Fibroblast of the aortic adventitia (primary cell): ENCODE data around the gene ZFP57. TPM values are rescaled to one million over a fixed set of nuclear protein-coding genes. Genes with fewer than 3 reads are reported as not detected.
A peak's percentile ranks its signal among the peaks of the same experiment; 100 is the strongest.

Experiments
- DNase-seq: peaks from one replicate; pipeline ENCODE4 v3.0.0-alpha.2; 2010; ENCODE audit warnings: low read depth
- H3K4me3 ChIP-seq: 2 replicates; pipeline ENCODE4 v1.5.1; 2011; ENCODE audit warnings: low read depth, mild to moderate bottlenecking, control low read depth, low read length, moderate library complexity
- CTCF ChIP-seq: IDR thresholded peaks from 2 replicates; pipeline ENCODE4 v1.5.1; 2011; ENCODE audit warnings: mild to moderate bottlenecking, low read length, control low read depth, inconsistent platforms; ENCODE audit not compliant: insufficient read depth
- total RNA-seq: library from RNA; depleted of rRNA; stranded (reverse); fragments of >200 nt; gene quantifications from 2 replicates; pipeline ENCODE4 v1.2.3, GENCODE V29; 2012; ENCODE audit warnings: low replicate concordance

Gene ZFP57
- total RNA-seq, 1 donor, result not detected

GRCh38 chr6:29647927-29648642 is 32.9 kb downstream of the ZFP57 start:
- peak; percentile 84 for TF ChIP-seq CTCF
- DNase-seq, result peak; percentile 61
- H3K4me3 ChIP-seq, result no peak overlapping the region

DNA sequence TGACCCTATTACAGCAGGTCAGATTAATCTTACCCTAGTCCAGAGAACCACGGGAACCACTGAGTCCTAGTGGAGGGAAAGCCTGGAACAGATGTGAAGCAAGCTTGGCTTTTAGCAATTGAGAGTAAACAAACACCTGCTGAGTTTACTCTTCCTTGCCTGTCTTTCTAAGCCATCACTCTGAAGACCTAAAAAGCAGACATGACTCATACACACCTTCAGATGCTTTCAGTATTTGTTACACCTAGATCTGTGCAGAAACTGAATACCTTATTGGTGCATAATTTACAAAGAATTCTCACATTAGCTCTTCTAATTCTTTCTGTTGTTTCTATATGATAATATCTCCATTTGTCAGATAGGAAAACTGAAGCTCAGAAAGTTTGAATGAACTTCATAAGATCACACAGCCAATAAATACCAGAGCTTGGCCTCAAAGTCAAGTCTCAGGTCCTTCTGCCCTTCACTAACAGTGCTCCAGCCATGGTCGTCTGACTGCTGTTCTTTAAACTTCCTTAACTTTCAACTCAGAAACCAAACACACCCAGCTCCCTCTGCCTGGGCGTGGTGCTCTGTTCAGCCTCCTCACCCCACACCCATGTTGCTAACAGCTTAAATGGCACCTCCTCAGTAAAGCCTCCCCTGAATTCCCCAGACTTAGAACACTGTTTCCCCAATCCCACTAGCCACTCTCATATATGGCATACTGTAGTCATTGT is 39.4 kb downstream of the ZFP57 start:
- TF ChIP-seq CTCF, result no peak
- H3K4me3 ChIP-seq, result no peak overlapping the region
- DNase-seq, result no peak

DNA sequence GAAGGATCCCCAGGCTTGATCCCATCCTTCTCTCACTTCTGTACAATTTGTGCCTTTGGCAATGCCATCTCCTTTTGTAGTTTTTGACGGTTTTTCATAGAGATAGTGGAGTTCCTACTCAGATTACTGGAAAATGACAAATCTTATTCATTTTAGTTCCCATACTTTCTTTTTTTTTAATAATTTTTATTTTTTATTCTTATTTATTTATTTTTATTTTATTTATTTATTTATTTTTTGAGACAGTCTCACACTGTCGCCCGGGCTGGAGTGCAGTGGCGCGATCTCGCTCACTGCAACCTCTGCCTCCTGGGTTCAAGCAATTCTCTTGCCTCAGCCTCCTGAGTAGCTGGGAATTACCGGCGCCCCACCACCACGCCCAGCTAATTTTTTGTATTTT is 43.7 kb downstream of the ZFP57 start:
- no peak for DNase-seq
- TF ChIP-seq CTCF, result no peak
- H3K4me3 ChIP-seq, result no peak overlapping the region

- peak overlapping the region; percentile 78 for H3K4me3 ChIP-seq
- TF ChIP-seq CTCF, result no peak
- no peak for DNase-seq
Observed at GRCh38 chr6:29633534-29633905, 47.4 kb downstream of the ZFP57 start.

GRCh38 chr6:29632789-29633533 is 48.0 kb downstream of the ZFP57 start, which contains the start of gene GABBR1:
Gene GABBR1 (minus strand): TSS chr6:29633183. CDS start chr6:29632385, 798 bp downstream.
- DNase-seq, result peak; percentile 79
- H3K4me3 ChIP-seq, result peak within 1 kb of the TSS; percentile 78
- no peak for TF ChIP-seq CTCF

DNA sequence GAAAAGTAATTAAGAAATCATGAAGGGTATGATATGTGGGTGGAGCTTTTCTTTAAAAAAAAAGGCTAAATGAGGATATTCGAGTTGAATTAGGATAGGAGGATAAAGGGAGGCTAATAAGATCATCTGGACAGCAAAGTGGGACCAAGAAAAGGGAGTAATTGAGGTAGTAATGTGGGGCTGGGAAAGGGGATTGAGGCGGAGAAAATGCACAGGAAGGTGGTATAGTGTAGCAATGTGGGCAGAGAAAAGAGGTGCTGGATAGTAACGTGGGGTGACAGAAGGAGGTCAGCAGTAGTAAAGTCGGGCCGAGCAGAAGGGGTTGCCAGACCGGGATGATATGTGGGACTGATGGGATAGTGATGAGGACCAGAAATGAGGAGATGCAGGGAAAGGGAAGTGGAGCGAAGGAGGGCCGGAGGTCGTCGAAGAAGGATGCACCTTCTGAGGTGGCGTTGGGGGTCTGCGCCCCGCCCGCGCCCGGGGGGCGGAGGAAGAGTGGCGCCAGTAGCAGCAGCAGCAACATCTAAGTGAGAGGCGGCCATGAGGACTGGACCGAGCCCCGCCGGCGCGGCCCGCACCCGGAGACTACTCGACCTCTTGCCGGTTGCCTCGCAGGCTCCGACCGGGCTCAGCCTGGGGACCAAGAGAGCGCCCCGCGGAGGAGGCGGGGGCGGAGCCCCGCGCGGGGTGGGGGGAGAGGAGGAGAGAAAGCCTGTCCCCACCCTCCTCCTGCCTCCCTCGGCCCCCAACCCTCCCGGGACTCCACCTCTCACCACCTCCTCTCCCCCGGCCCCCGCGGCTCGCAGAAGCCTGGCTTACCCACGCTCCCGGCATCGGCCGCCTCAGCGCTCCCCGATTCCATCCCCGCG is 48.9 kb downstream of the ZFP57 start:
- peak overlapping the region; percentile 78 for H3K4me3 ChIP-seq
- no peak for TF ChIP-seq CTCF
- DNase-seq, result peak; percentile 54
